Panc1 (cell line): ENCODE measurements around the gene BNIP5. TPM values are rescaled to one million over a fixed set of nuclear protein-coding genes. Genes with fewer than 3 reads are reported as not detected.

Experiments
- ATAC-seq: fragments of 200-7000 bp; cut with Tn5 transposase; 2 replicates; pipeline ENCODE4 v1.9.1; 2020; ENCODE audit warnings: mild to moderate bottlenecking, moderate library complexity
- BruUV-seq: library from RNA; stranded (reverse); fragments of 400-500 nt; replicated peaks from 2 replicates; lab custom pipeline; 2021; lab: Mats Ljungman, UMichigan
- CTCF ChIA-PET: fragments of 300-600 bp; sonication (Branson Sonifier 250); formaldehyde crosslinking; loops from one replicate; lab custom pipeline; 2022; ENCODE audit warnings: antibody characterized with exemption; lab: Charles Lee
- POLR2A ChIA-PET: fragments of 300-600 bp; sonication (Branson Sonifier 250); formaldehyde crosslinking; loops from one replicate; lab custom pipeline; 2022; ENCODE audit warnings: antibody characterized with exemption; lab: Charles Lee
- DNase-seq: peaks from one replicate; pipeline ENCODE4 v3.0.0-alpha.2; 2010; ENCODE audit warnings: low read depth, low spot score
- H3K27ac ChIP-seq: 2 replicates; pipeline ENCODE4 v1.5.1; 2011; ENCODE audit warnings: mild to moderate bottlenecking, low read length, inconsistent platforms
- H3K27me3 ChIP-seq: fragments of 200-500 bp; sonication (Bioruptor generic); 2 replicates; pipeline ENCODE4 v1.6.0; 2014; ENCODE audit warnings: low read length, inconsistent platforms; ENCODE audit not compliant: control insufficient read depth, insufficient read depth
- H3K36me3 ChIP-seq: fragments of 200-500 bp; sonication (Bioruptor generic); 2 replicates; pipeline ENCODE4 v1.5.1; 2014; ENCODE audit warnings: inconsistent platforms, mild to moderate bottlenecking, low read length, moderate library complexity; ENCODE audit not compliant: control insufficient read depth, insufficient read depth
- H3K4me1 ChIP-seq: 2 replicates; pipeline ENCODE4 v1.5.1; 2011; ENCODE audit warnings: inconsistent platforms, mild to moderate bottlenecking, low read length, moderate library complexity; ENCODE audit not compliant: control insufficient read depth, insufficient read depth
- H3K4me3 ChIP-seq, 2 experiments: 2 replicates each; pipeline ENCODE4 v1.5.1; 2011 to 2012; ENCODE audit warnings: low read depth in 2 of 2, low read length in 2 of 2, mild to moderate bottlenecking in 2 of 2, inconsistent platforms in 1 of 2, moderate library complexity in 1 of 2
- H3K9me3 ChIP-seq: fragments of 200-500 bp; sonication (Bioruptor generic); 2 replicates; pipeline ENCODE4 v1.5.1; 2014; ENCODE audit warnings: low read depth, mild to moderate bottlenecking, inconsistent platforms, low read length, moderate library complexity; ENCODE audit not compliant: control insufficient read depth, insufficient read depth
- POLR2AphosphoS5 ChIP-seq: IDR thresholded peaks from 2 replicates; pipeline ENCODE4 v1.6.1; 2012; ENCODE audit warnings: mild to moderate bottlenecking, low read depth, low read length, moderate library complexity
- REST ChIP-seq, 2 experiments: IDR thresholded peaks; 2 replicates each; pipeline ENCODE4 v1.6.1; 2011 to 2012; ENCODE audit warnings: low read depth in 2 of 2, control low read depth in 1 of 2, low read length in 1 of 2, mild to moderate bottlenecking in 1 of 2, moderate library complexity in 1 of 2; ENCODE audit not compliant: insufficient read depth in 1 of 2
- SIN3A ChIP-seq: IDR thresholded peaks from 2 replicates; pipeline ENCODE4 v1.6.1; 2012; ENCODE audit warnings: low read depth, mild to moderate bottlenecking, low read length, moderate library complexity, borderline replicate concordance; ENCODE audit not compliant: insufficient read depth
- TCF7L2 ChIP-seq: IDR thresholded peaks from 2 replicates; pipeline ENCODE4 v1.6.1; 2011; ENCODE audit warnings: mild to moderate bottlenecking, low read depth, low read length, inconsistent platforms
- in situ Hi-C: cut with HindIII; loops from 2 replicates; pipeline ENCODE4 v1.10.0; 2016; ENCODE audit warnings: low sequenced_read_pairs, low pct_unique_long_range_greater_than_20kb
- intact Hi-C: fragments of 100-400 bp; cut with micrococcal nuclease; formaldehyde crosslinking; loops from one replicate; pipeline ENCODE4 v1.10.0; 2022; ENCODE audit not compliant: unreplicated experiment
- total RNA-seq: library from RNA; stranded (reverse); gene quantifications from one replicate; pipeline ENCODE4 v1.2.1, GENCODE V29; 2021; ENCODE audit not compliant: unreplicated experiment
- TF ChIP-seq, protein P1 (sequence below): fragments of 450-650 bp; IDR thresholded peaks from 2 replicates; pipeline ENCODE4 v1.5.1; 2017; ENCODE audit warnings: mild to moderate bottlenecking

The BNIP5 gene
- total RNA-seq, 1 experiment from 2014 or later: not detected

DNA sequence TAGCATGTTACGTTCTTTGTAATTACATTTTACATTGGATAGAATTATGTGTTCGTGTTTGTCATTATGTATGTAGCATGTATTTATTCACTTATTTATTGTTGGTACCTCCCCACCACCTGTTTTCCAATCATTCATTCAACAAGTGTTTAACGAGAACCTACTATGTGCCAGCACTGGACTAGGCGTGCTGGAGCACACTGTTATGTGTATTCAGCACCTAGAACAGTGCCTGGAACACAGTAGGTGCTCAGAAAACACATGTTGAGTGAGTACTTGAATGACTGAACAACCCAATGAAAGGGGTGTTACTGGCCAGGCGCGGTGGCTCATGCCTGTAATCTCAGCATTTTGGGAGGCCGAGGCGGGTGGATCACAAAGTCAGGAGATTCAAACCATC lies 39.5 kb upstream of the BNIP5 start:
- no peak for DNase-seq
- Histone ChIP-seq H3K27me3 (no peaks in the 10 kb centered on the region), H3K27ac (no peak overlapping the region), H3K36me3 (no peaks in the 10 kb centered on the region), H3K9me3 (no peaks in the 10 kb centered on the region), H3K4me3 (no peak overlapping the region), H3K4me1 (no peaks in the 10 kb centered on the region)
- in situ Hi-C loops: no loop called here
- no peak for ATAC-seq
- TF ChIP-seq REST (IDR thresholded peaks at IDR 0.05; ENCODE audit: insufficient read depth in 1 of 2, low read depth in 2 of 2, low read length in 1 of 2): no peak
- no peak for TF ChIP-seq SIN3A
- TF ChIP-seq, protein P1, sequence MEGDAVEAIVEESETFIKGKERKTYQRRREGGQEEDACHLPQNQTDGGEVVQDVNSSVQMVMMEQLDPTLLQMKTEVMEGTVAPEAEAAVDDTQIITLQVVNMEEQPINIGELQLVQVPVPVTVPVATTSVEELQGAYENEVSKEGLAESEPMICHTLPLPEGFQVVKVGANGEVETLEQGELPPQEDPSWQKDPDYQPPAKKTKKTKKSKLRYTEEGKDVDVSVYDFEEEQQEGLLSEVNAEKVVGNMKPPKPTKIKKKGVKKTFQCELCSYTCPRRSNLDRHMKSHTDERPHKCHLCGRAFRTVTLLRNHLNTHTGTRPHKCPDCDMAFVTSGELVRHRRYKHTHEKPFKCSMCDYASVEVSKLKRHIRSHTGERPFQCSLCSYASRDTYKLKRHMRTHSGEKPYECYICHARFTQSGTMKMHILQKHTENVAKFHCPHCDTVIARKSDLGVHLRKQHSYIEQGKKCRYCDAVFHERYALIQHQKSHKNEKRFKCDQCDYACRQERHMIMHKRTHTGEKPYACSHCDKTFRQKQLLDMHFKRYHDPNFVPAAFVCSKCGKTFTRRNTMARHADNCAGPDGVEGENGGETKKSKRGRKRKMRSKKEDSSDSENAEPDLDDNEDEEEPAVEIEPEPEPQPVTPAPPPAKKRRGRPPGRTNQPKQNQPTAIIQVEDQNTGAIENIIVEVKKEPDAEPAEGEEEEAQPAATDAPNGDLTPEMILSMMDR: no peak
- TF ChIP-seq POLR2AphosphoS5: no peak
- no peak for TF ChIP-seq TCF7L2
- ChIA-PET POLR2A (no interaction called here), CTCF (no interaction called here)
- no TSS peak for BruUV-seq
- intact Hi-C loops: no loop called here

- TF ChIP-seq POLR2AphosphoS5: no peak
- no peak for ATAC-seq
- ChIA-PET CTCF (interaction anchor here (0.6 kb wide), 1 partner anchor 204 kb away, joined by 3 read pairs; no protein-coding TSS in a partner anchor), POLR2A (no interaction called here)
- Histone ChIP-seq H3K27ac (no peak overlapping the region), H3K4me1 (no peaks in the 10 kb centered on the region), H3K9me3 (no peaks in the 10 kb centered on the region), H3K4me3 (no peak overlapping the region), H3K27me3 (no peaks in the 10 kb centered on the region), H3K36me3 (no peaks in the 10 kb centered on the region)
- no peak for DNase-seq
- BruUV-seq: no TSS peak
- intact Hi-C loops (no loop called here), in situ Hi-C loops (no loop called here)
These were observed 39.0 kb upstream of the BNIP5 start for GRCh38 chr6:36375644-36376155.

GRCh38 chr6:36374972-36375371 lies 38.3 kb upstream of the BNIP5 start:
- ChIA-PET POLR2A (no interaction called here), CTCF (interaction anchor here (0.6 kb wide), 2 partner anchors 91 to 204 kb away, joined by 3 read pairs; no protein-coding TSS in a partner anchor)
- TF ChIP-seq REST (IDR thresholded peaks at IDR 0.05; ENCODE audit: insufficient read depth in 1 of 2, low read depth in 2 of 2, low read length in 1 of 2) (no peak), SIN3A (no peak), POLR2AphosphoS5 (no peak), TCF7L2 (no peak)
- TF ChIP-seq, protein P1: no peak
- no peaks in the 10 kb centered on the region for H3K9me3 ChIP-seq
- ATAC-seq (no peak), DNase-seq (no peak)
- no TSS peak for BruUV-seq
- in situ Hi-C loops: no loop called here
- no peaks in the 10 kb centered on the region for H3K27me3 ChIP-seq
- H3K36me3 ChIP-seq: no peaks in the 10 kb centered on the region
- H3K4me3 ChIP-seq: no peak overlapping the region
- H3K4me1 ChIP-seq: no peaks in the 10 kb centered on the region
- H3K27ac ChIP-seq: no peak overlapping the region
- intact Hi-C loops: no loop called here
